ENCODE results near the gene SNX14. TPM values are rescaled to one million over a fixed set of nuclear protein-coding genes. Genes with fewer than 3 reads are reported as not detected.

SNX14 gene
- total and polyA plus RNA-seq, 2 donors (not counting 3 experiments of a cell fraction or from before 2014, with no cell fraction given) = 41.3 to 74.3 TPM

GRCh38 chr6:85552652-85553051 lies 41.0 kb downstream of the SNX14 start:
- no peak overlapping the region for H2AFZ ChIP-seq (ENCODE audit: low read depth, low read length)
- intact Hi-C loops (cut with micrococcal nuclease) (no loop called here), dilution Hi-C loops (cut with MboI; ENCODE audit: extremely low pct_ligation_motif_present, low sequenced_read_pairs) (no loop called here)
- no peak overlapping the region for H3K27ac ChIP-seq (ENCODE audit: insufficient read depth, low read depth, low read length)
- TF ChIP-seq EZH2 (IDR thresholded peaks at IDR 0.05; ENCODE audit: borderline replicate concordance, low read depth, low read length, severe bottlenecking) = no peak
- no peak for TF ChIP-seq JUN (IDR thresholded peaks at IDR 0.05; ENCODE audit: borderline replicate concordance, insufficient read depth, insufficient read length, low read depth)
- no peak for TF ChIP-seq POLR2AphosphoS5 (IDR thresholded peaks at IDR 0.05; ENCODE audit: insufficient read depth, low read depth, low read length)
- TF ChIP-seq CTCF (IDR thresholded peaks at IDR 0.05; ENCODE audit: extremely low read depth in 1 of 2, insufficient read depth in 1 of 2, low read depth in 1 of 2, low read length in 2 of 2) = no peak
- no peak for TF ChIP-seq POLR2A (IDR thresholded peaks at IDR 0.05; ENCODE audit: low read depth, low read length)
- no peak for TF ChIP-seq FOS (IDR thresholded peaks at IDR 0.05; ENCODE audit: borderline replicate concordance, insufficient read depth, low read length)
- no peak for TF ChIP-seq GATA2 (IDR thresholded peaks at IDR 0.05; ENCODE audit: insufficient read depth, insufficient read length, low read depth, low read length)
- TF ChIP-seq MAX (IDR thresholded peaks at IDR 0.05; ENCODE audit: insufficient read depth, insufficient read length) = no peak
- no peak for TF ChIP-seq MYC (IDR thresholded peaks at IDR 0.05; ENCODE audit: low read depth, low read length)
- no peaks in the 10 kb centered on the region for H3K27me3 ChIP-seq (ENCODE audit: control insufficient read depth in 2 of 2, insufficient read depth in 2 of 2, low read length in 2 of 2)
- no peak overlapping the region for H3K4me3 ChIP-seq (replicated peaks in 1 of 3; ENCODE audit: insufficient read depth in 1 of 3, low read depth in 1 of 3, low read length in 3 of 3)
- H4K20me1 ChIP-seq (replicated peaks; ENCODE audit: control insufficient read depth, extremely low read depth, insufficient read depth, low read length) = no peaks in the 10 kb centered on the region
- H3K9me1 ChIP-seq (replicated peaks; ENCODE audit: control insufficient read depth, extremely low read depth, insufficient read depth, low read length) = no peaks in the 10 kb centered on the region
- no peaks in the 10 kb centered on the region for H3K4me1 ChIP-seq (ENCODE audit: control insufficient read depth, extremely low read depth, insufficient read depth, low read length)
- no peaks in the 10 kb centered on the region for H3K79me2 ChIP-seq (ENCODE audit: control insufficient read depth, insufficient read depth, low read length)
- POLR2A ChIA-PET = no interaction called here
- no peak for DNase-seq (ENCODE audit: low read depth, low spot score)
- no TSS peak for BruUV-seq (replicated peaks)
- peaks cover 0 to 4% of the 10 kb centered on the region in 2 experiments for H3K36me3 ChIP-seq (ENCODE audit: control insufficient read depth in 2 of 2, extremely low read depth in 1 of 2, insufficient read depth in 2 of 2, low read length in 2 of 2)
- H3K9ac ChIP-seq (replicated peaks; ENCODE audit: extremely low read depth, insufficient read depth, low read length) = no peak overlapping the region
- CTCF ChIA-PET = no interaction called here
- no peak overlapping the region for H3K4me2 ChIP-seq (ENCODE audit: insufficient read depth, low read length)
- FAIRE-seq = no peak
- no peaks in the 10 kb centered on the region for H3K9me3 ChIP-seq (replicated peaks; ENCODE audit: control insufficient read depth, insufficient read depth, low read length)

Measured in endothelial cell of umbilical vein (primary cell).